Raji (cell line): Measurements from ENCODE around the gene CRYGA.
"Not testable (repeated sequence)": the region's sequence is repeated elsewhere in the genome, so short reads cannot be mapped to it uniquely, and the experiment has no call there.

Source experiments
- POLR2A ChIP-seq: IDR thresholded peaks from 2 replicates; pipeline ENCODE4 v1.6.1; 2011; ENCODE audit warnings: low read depth, low read length, control low read depth; ENCODE audit not compliant: insufficient read depth

Gene CRYGA

GRCh38 chr2:208139447-208139846, 23.9 kb downstream of the CRYGA start:
- TF ChIP-seq POLR2A = no peak

- TF ChIP-seq POLR2A = no peak
Measured at GRCh38 chr2:208136716-208137094, 26.7 kb downstream of the CRYGA start.

GRCh38 chr2:208135794-208136715, 27.3 kb downstream of the CRYGA start:
- no peak for TF ChIP-seq POLR2A

DNA sequence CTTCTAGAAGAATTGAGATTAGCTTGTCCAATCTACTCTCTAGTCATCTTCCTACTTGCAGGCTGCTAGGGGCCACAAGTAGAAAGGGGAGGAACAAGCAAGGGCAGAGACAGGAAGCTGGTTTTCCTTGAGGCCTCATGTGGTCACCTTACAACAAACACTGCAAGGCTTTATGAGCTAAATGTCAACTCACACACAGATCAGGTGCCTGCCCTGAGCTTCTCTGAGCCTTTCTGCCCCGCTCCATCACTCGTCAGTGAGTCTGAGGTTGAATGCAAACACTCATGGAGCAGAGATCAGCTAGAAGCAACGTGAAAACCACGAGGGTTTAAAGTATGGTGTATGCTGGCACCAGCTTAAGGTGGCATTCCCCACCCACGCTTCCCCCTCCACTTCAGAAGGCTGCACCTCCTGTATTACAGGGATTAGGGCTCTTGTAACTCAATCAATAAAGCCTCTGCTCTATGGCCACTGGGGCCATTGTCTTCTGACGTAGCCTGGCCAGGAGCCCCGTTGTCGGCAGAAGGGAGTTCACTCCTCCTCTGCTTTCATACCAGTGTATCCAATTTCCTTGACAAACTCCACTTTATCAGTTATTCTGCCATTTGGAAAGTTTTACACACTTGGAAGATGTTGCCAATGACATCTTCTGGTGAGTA, 28.3 kb downstream of the CRYGA start:
- no peak for TF ChIP-seq POLR2A

DNA sequence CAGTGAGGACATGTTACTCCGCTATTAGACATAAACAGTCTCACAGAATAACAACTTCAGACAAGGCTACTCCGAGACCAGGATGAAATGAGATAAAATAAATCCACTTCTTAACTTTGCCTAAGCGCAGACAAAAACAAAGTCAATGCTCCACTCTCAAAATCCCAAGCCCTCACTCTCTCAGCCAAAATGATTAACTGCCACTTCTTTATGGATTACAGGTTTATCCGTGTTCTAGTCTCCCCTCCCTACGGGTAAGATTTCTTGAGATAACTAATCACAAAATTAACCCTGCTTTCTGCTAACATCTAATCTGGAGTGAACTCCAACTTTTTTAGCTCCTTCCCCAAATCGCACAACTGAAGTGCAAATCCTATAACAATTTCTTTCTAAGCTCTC, 32.7 kb downstream of the CRYGA start:
- no peak for TF ChIP-seq POLR2A

- TF ChIP-seq POLR2A = no peak
Measured at GRCh38 chr2:208129744-208130711, 33.4 kb downstream of the CRYGA start, which contains the start of gene CRYGC. Gene CRYGC, minus strand, starts transcription at chr2:208129828. Its CDS starts 36 bp downstream, at chr2:208129792.

- TF ChIP-seq POLR2A = no peak
Measured at GRCh38 chr2:208128136-208128535, 35.3 kb downstream of the CRYGA start.

GRCh38 chr2:208127090-208127489, 36.3 kb downstream of the CRYGA start:
- TF ChIP-seq POLR2A = no peak

DNA sequence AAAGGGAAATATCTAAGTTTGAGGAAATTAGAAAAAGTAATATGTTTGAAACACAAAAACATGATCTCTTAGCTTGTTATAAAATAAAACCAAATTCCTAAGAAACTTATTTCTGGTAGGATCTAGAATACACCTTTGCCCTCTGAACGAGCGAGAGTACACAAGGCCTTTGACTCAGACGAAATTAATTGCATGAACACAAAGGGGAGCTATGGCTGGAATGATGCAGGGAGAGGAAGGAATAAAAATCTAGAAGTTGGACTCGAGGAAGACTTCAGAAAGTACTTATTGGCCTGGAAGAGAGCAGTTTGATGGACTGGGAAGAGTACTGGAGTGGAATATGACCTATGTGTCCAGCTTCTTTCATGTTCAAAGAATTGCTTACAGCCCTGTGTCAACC, 38.1 kb downstream of the CRYGA start:
- no peak for TF ChIP-seq POLR2A

GRCh38 chr2:208124013-208124715, 39.2 kb downstream of the CRYGA start, which contains the start of gene CRYGD:
Gene CRYGD, minus strand, starts transcription at chr2:208124524. Its CDS starts 51 bp downstream, at chr2:208124473.
- not testable (repeated sequence) for TF ChIP-seq POLR2A

GRCh38 chr2:208122248-208122647, 41.1 kb downstream of the CRYGA start:
- TF ChIP-seq POLR2A = no peak

DNA sequence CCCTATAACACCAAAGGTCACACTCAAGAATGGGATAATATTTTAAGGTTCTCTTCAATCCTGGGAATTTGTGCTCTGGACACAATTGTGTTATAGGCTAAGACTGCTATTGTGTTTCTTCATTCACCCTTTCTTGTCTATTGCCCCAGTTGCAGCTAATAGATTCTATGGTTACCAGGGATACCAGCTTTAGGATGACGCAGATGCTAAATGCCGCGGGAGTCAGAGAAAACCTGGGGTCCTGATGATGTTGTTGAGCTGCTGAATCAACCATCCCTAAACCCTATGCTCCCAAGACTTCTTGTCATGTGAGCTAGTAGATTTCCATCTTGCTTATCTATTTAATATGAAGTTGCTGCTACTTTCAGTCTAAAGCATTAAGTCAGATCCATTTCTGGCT, 44.5 kb downstream of the CRYGA start:
- TF ChIP-seq POLR2A = no peak

- TF ChIP-seq POLR2A = no peak
Measured at GRCh38 chr2:208112969-208113368, 50.4 kb downstream of the CRYGA start.
